Ishikawa (cell line): ENCODE results near the gene CDNF.

ENCODE experiments used
- CEBPB ChIP-seq: IDR thresholded peaks from 2 replicates; pipeline ENCODE4 v1.6.1; 2012
- CREB1 ChIP-seq: IDR thresholded peaks from 2 replicates; pipeline ENCODE4 v1.6.1; 2012; ENCODE audit warnings: low read depth
- EGR1 ChIP-seq: IDR thresholded peaks from 2 replicates; pipeline ENCODE4 v1.6.1; 2012
- EP300 ChIP-seq: IDR thresholded peaks from 2 replicates; pipeline ENCODE4 v1.6.1; 2012; ENCODE audit warnings: borderline replicate concordance
- FOXM1 ChIP-seq: IDR thresholded peaks from 2 replicates; pipeline ENCODE4 v1.6.1; 2012; ENCODE audit warnings: low read depth, borderline replicate concordance
- MAX ChIP-seq: IDR thresholded peaks from 2 replicates; pipeline ENCODE4 v1.6.1; 2012
- NFIC ChIP-seq: IDR thresholded peaks from 2 replicates; pipeline ENCODE4 v1.6.1; 2012
- RAD21 ChIP-seq: IDR thresholded peaks from 2 replicates; pipeline ENCODE4 v1.6.1; 2012; ENCODE audit warnings: low read depth
- REST ChIP-seq: IDR thresholded peaks from 2 replicates; pipeline ENCODE4 v1.6.1; 2012; ENCODE audit warnings: low read depth, mild to moderate bottlenecking
- TAF1 ChIP-seq: IDR thresholded peaks from 2 replicates; pipeline ENCODE4 v1.6.1; 2012; ENCODE audit warnings: low read depth, mild to moderate bottlenecking
- TCF12 ChIP-seq: IDR thresholded peaks from 2 replicates; pipeline ENCODE4 v1.6.1; 2012; ENCODE audit warnings: low read depth
- TEAD4 ChIP-seq: IDR thresholded peaks from 2 replicates; pipeline ENCODE4 v1.6.1; 2012
- USF1 ChIP-seq: IDR thresholded peaks from 2 replicates; pipeline ENCODE4 v1.6.1; 2012
- YY1 ChIP-seq: IDR thresholded peaks from 2 replicates; pipeline ENCODE4 v1.6.1; 2012; ENCODE audit warnings: low read depth
- ZBTB7A ChIP-seq: IDR thresholded peaks from 2 replicates; pipeline ENCODE4 v1.6.1; 2012; ENCODE audit warnings: low read depth

CDNF gene

GRCh38 chr10:14801723-14802122 is 36.1 kb downstream of the CDNF start:
- TF ChIP-seq CREB1 (no peak), YY1 (no peak), TEAD4 (no peak), FOXM1 (no peak), ZBTB7A (no peak), USF1 (no peak), EP300 (no peak), EGR1 (no peak), NFIC (no peak), CEBPB (no peak), REST (no peak)

- no peak for TF ChIP-seq NFIC
- TF ChIP-seq CREB1, result no peak
- TF ChIP-seq EGR1, result no peak
- TF ChIP-seq TCF12, result no peak
- TF ChIP-seq CEBPB, result no peak
- TF ChIP-seq USF1, result no peak
- no peak for TF ChIP-seq FOXM1
- no peak for TF ChIP-seq TEAD4
- no peak for TF ChIP-seq REST
- TF ChIP-seq RAD21, result no peak
- TF ChIP-seq ZBTB7A, result no peak
- TF ChIP-seq TAF1, result no peak
- TF ChIP-seq EP300, result no peak
- TF ChIP-seq MAX, result no peak
- no peak for TF ChIP-seq YY1
These were observed 37.4 kb downstream of the CDNF start for GRCh38 chr10:14800397-14800796.

GRCh38 chr10:14798636-14799035 is 39.2 kb downstream of the CDNF start:
- TF ChIP-seq REST (no peak), RAD21 (no peak), TCF12 (no peak), TAF1 (no peak), YY1 (no peak), CREB1 (no peak), MAX (no peak), NFIC (no peak), TEAD4 (no peak), USF1 (no peak), ZBTB7A (no peak), FOXM1 (no peak), EGR1 (no peak), CEBPB (no peak), EP300 (no peak)

GRCh38 chr10:14787938-14788337 is 49.9 kb downstream of the CDNF start:
- no peak for TF ChIP-seq RAD21
- no peak for TF ChIP-seq MAX
- TF ChIP-seq NFIC, result no peak
- no peak for TF ChIP-seq REST
- TF ChIP-seq YY1, result no peak
- TF ChIP-seq TEAD4, result no peak
- TF ChIP-seq ZBTB7A, result no peak
- TF ChIP-seq TCF12, result no peak
- TF ChIP-seq EP300, result no peak
- TF ChIP-seq EGR1, result no peak
- no peak for TF ChIP-seq USF1
- no peak for TF ChIP-seq FOXM1
- TF ChIP-seq CREB1, result no peak
- no peak for TF ChIP-seq CEBPB
- TF ChIP-seq TAF1, result no peak
